HG02973 (cell line): ENCODE results near the gene ACTN4.

Experiments used
- ATAC-seq: cut with Tn5 transposase; IDR thresholded peaks from one replicate; pipeline ENCODE4 v1.9.1; 2021; ENCODE audit warnings: moderate library complexity; ENCODE audit not compliant: unreplicated experiment

The ACTN4 gene

GRCh38 chr19:38693380-38694223 lies 46.2 kb downstream of the ACTN4 start:
- ATAC-seq = no peak

DNA sequence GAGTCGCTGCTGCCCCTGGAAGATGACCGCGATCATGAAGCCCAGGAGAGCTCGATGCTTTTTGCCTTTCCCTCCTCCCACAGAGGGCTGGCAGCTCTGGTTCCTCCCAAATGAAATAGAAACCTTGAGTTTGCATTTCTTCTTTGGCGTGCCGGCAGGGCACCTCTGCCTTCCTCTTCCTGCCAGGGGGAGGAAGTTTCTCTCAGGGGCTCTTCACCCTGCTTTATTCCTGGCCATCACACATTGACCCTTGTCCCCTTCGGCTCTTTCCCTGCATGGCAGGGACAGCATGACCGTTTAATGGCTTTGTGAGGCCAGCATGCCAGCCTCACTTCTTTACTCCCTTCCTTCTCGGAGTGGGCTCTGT lies 47.9 kb downstream of the ACTN4 start:
- no peak for ATAC-seq

DNA sequence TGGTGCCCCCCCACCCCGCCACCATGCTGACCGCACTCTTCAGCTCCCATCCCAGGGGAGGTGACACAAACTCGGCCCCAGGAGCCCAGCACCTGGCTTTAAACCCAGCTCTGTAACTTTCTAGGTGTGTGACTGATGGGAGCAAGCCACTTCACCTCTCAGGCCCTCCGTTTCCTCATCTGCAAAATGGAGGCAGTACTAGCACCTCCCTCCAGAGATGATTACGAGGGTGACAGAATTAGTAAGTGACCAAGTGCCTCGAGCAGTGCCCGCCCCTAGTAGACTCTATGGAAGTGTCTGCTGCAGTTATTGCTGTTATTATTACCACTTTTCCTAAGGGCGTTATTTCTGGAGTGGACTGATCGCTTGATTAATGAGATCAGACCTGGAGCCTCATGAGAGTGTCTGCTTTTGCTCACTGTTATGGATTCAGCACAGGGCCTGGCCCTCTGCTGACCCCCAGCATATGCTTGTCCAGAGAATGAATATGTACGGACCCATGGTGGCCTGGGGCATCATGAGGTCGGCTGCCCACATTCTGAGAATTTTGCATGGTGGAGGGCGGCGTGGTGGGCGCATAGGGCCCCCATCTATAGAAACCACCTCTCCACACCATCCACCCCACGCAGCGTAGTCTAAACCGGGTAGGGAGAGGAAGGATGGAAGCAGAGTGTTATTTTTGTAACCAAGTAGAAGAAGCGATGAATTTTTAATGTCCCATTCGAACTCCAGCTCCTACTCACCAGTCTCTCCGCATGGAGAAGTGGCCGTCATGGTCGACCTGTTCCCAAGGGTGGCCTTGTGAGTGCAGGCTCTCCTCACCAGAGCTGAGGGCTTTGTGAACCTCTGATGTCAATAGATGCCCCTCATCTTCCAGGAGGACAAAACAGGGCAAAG lies 48.6 kb downstream of the ACTN4 start:
- no peak for ATAC-seq

DNA sequence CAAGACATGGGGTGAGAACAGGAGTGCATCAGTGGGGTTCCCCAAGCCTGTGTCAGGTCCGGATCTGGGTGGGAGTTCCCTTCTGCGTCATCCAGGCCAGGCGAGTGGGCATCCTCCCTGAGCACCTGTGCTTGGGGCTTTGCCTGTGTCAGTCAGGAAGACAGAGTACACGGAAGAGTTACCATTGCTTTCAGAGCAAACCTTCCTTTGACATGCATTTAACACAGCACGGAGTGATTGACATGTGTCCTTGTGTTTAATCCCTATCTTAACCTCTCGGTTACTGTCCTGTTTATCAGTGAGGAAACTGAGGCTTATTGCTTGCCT lies 49.2 kb downstream of the ACTN4 start:
- no peak for ATAC-seq

GRCh38 chr19:38697197-38697596 lies 49.7 kb downstream of the ACTN4 start:
- no peak for ATAC-seq

- ATAC-seq = no peak
These were observed 50.2 kb downstream of the ACTN4 start for GRCh38 chr19:38697641-38698071.

DNA sequence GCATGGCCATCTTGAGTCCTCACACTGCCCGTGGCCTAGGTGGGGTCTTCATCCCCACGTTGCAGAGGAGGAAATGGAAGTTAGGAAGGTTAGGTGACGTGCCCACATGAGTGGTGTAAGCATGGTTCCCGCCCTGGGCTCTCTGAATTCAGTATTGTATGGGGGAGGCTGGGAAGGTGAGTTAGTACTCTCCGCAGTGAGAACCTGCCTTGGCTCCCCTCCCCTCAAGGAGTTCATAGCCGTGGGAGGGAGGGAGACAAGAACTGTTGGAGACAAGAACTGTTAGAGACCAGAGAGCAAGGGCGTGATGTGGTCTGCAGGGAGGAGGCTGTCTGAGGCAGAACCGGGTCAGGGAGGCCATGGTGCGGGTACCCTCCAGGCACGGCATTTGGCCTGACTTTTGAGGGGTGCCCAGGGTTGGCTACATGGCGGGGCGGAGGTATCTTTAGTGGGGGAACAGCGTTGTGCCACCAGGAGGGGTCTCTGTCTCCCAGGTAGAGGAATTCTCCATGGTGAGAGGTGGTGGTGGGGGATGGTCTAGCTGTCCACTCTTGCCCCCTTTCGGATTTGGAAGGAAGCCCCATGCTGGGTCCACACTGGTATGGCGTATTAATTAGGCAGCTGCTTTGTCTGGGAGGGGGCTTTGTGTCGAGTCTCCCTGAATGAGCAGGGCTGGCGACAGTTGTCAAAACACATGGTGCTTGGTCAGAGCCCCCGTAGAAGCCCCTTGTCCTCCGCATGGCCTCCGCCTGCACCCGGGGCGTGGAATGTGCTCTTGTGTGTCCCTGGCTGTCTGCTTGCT lies 51.0 kb downstream of the ACTN4 start:
- no peak for ATAC-seq

DNA sequence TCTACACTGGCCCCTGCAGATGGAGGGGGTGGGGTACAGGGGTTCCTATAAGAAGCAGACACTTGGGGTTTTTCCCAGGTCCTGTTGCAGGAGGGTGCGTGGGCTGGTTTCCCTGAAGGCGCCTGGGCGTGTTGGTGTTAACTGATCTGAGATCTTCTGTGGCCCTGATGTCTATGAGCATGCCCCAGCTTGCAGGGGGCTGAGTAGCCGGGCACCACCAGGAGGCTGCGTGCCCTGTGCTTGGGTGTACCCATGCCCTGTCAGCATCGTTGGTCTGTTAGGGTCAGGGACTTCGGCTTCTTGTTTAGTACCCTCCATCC lies 51.5 kb downstream of the ACTN4 start:
- no peak for ATAC-seq

DNA sequence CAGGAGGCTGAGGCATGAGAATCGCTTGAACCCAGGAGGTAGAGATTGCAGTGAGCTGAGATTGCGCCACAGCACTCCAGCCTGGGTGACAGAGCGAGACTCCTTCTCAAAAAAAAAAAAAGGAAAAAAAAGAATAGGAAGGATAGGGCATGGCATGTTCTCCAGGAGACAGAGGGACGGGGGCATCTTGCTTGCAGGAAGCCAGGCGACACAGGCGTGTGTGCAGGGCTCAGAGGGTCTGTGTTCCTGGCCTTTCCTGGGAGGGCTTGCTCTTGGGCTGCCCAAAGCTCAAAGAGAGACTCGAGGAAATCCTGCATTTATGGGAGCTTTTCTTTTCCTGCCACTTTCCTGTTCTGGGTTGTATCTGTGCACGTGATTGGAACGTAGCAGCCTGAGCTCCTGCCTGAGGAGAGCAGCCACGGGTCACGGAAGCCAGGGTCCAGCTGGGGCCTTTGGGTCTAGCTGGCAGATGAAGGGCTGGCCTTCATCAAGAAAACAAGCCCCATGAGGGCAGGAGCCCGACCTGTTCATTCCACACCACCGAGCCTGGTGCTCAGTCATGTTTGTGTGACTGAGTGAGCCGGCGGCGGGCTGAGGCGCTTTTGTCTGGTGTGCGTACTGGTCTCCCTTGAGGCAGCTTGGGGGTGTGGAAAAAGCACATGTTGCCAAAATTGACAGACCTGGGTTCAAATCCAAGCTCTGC lies 52.3 kb downstream of the ACTN4 start:
- ATAC-seq = no peak

GRCh38 chr19:38700350-38700901 lies 53.0 kb downstream of the ACTN4 start:
- ATAC-seq = no peak

DNA sequence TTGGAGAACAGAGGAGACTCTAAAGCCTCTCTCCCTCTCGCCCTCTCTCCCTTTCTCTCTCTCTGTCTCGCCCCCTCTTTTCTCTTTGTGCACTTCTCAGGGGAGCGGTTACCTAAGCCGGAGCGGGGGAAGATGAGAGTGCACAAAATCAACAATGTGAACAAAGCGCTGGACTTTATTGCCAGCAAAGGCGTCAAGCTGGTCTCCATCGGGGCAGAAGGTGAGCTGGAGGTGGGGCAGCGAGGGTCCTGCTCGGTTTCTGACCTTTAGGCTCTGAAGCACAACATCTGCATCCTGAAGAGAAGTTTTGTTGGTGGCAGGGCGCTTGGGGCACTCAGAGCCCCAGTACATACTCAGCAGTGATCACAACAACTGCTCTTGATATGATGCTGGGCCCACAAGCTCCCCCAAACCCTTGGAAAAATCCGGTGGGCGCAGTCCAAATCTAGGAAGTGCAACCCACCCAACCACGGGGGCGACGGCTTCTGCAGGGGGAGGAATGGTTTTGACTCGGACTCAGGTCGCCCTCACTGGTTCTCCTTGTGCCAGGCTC lies 53.5 kb downstream of the ACTN4 start:
- ATAC-seq = no peak

GRCh38 chr19:38701455-38702063 lies 54.1 kb downstream of the ACTN4 start:
- ATAC-seq = no peak

DNA sequence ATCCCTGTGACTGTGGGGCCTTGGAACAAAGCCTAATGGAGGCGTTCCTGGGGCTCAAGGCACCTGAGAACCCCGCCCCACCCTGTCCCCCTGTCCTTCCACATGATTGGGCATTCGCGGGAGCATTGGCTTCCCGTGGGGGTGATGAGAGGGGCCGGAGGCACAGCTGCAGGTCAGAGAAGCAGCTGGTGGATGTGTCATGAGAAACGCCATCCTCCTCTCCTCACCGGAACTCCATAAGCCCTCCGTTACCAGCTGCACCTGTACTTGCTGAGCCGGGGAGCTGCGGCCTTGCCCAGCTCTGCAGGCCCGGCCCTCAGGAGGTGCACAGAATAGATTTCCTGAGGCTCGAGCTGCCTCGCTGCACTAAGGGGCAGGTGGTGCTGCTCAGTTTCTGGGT lies 54.8 kb downstream of the ACTN4 start:
- ATAC-seq = no peak

GRCh38 chr19:38703509-38703908 lies 56.1 kb downstream of the ACTN4 start:
- ATAC-seq = no peak

DNA sequence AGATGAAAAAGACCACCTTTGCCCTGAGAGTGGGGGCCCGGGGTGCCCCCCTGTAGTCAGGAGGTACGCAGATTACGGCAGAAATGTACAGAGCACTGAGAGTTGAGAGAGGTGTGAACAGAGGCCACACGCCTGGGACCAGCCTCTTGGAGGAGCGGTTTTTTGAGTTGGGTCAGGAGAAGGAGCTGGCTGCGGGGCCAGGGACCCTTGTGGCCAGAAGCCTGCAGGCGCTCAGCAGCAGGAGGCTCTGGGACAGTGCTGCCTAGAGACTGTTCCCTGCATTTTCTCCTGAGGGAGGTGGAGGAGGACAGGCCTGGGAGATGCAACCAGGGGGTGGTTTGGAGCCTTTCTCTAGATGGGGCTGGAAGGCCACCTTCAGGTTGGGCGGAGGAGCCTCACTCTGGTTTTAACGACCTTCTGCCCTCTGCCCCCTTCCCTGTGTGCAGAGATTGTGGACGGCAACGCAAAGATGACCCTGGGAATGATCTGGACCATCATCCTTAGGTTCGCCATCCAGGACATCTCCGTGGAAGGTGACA lies 57.1 kb downstream of the ACTN4 start:
- no peak for ATAC-seq

GRCh38 chr19:38705197-38706019 lies 58.0 kb downstream of the ACTN4 start:
- ATAC-seq = no peak

- no peak for ATAC-seq
These were observed 59.5 kb downstream of the ACTN4 start for GRCh38 chr19:38706792-38707511.

GRCh38 chr19:38707512-38708114 lies 60.2 kb downstream of the ACTN4 start:
- no peak for ATAC-seq
